CD4-positive, alpha-beta T cell treated with Interleukin-4 for 4 hours (primary cell): ENCODE measurements around the gene SLC22A6.

ENCODE experiments used
- DNase-seq: peaks from one replicate; pipeline ENCODE4 v3.0.0-alpha.2; 2020

The SLC22A6 gene, protein sequence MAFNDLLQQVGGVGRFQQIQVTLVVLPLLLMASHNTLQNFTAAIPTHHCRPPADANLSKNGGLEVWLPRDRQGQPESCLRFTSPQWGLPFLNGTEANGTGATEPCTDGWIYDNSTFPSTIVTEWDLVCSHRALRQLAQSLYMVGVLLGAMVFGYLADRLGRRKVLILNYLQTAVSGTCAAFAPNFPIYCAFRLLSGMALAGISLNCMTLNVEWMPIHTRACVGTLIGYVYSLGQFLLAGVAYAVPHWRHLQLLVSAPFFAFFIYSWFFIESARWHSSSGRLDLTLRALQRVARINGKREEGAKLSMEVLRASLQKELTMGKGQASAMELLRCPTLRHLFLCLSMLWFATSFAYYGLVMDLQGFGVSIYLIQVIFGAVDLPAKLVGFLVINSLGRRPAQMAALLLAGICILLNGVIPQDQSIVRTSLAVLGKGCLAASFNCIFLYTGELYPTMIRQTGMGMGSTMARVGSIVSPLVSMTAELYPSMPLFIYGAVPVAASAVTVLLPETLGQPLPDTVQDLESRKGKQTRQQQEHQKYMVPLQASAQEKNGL

DNA sequence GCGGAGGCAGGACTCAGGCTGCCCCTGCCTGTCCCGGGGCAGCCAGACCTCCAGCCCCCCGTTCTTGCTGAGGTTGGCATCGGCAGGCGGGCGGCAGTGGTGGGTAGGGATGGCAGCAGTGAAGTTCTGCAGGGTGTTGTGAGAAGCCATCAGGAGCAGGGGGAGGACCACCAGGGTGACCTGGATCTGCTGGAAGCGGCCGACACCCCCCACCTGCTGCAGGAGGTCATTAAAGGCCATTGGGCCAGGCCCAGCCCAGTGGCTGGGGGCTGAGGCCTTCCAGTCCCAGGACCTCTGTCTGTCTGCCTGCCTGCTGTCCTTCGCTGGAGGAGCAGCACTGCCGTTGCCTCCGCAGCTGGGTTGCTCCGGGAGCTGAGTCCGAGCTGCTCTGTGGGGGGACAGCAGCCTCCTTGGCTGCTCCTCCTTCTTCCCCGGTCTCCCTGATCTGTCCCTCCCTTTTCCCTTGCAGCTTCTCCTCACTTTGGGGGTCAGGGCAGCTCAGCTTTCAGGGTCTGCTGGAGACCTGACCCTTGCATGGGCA, at the start of gene SLC22A6:
SLC22A6 (minus strand) TSS at position 517 of the 541 bp plus-strand sequence; CDS start at position 240, 277 bp downstream.
- no peak for DNase-seq

DNA sequence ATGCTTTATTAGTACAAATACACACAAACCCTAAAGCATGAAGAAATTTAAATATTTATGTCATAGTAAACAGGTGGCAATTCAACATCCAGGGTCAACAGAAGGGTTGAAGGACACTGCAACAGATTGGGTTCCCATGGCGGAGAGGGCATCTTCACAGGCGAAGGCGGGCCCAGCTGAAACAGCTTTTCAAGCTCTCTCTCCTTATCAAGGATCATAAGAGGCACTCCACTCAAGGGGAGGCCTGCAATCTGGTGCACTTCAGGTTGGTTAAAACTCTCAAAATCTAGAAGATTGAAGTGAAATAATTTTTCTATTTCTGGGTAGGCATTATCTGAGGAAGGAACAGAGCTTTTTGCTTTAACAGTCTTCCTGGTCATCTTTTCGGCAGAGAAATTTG, 47.7 kb upstream of the SLC22A6 start:
- no peak for DNase-seq

DNA sequence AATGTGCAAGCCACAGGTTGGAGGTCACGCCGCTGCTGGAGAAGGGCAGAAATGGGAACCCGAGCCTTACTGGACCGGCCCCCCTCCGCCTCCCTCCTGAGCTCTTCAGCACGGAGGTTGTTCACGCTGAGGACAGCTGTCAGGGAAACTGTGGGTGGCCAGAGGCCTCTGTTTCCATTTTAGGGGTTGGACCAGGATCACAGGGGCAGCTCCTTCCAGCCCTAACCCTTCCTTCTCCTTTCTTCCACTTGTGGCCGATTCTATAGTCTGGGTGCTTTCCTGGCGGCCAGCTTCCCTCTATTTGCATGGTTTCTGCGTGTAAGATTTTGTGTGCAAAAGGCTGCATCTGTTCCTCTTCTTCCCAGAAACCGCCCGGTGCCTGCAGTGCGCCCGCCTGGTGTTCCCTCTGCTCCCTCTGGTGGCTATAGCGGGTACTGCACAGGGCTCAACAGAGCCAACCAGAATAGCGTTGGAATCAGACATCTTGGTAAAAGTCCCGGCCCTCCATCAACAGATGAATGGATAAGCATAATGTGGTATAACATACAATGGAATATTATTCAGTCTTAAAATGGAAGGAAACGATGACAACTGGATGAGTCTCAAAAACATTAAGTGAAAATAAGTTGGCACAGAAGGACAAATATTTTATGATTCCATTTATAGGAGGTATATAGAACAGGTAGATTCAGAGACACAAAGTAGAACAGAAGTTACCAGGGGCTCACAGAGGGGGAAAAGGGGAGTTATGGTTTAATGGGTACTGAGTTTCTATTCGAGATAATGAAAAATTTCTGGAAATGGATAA, 39.3 kb upstream of the SLC22A6 start:
- peak; percentile 68 for DNase-seq

DNA sequence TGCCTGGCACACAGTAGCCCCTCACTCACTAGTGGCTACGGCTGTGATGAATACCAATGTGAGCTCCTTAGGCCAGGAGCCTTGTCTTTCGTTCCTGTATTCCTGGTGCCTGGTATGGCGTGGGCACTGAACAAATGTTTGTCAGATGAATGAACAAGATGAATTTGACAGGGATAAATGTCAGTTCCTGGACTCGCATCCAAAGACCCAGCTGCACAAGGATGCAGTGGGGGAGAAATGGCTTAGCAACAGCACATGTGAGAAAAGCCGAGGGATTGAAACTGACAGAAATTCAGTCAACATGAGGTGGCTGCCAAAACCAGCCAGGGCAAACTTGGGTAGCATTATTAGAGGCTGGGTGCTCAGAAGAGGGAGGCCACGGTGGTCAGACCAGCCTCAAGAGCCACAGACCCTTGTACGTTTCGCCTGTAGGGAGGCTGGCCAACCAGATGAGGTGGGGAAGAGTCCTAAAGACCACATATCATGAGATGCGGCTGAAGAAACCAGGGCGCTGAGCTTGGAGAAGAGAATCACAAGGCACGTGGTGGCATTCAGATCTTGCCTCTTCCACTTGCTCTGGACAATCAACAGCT, 38.6 kb upstream of the SLC22A6 start:
- DNase-seq, result no peak

DNA sequence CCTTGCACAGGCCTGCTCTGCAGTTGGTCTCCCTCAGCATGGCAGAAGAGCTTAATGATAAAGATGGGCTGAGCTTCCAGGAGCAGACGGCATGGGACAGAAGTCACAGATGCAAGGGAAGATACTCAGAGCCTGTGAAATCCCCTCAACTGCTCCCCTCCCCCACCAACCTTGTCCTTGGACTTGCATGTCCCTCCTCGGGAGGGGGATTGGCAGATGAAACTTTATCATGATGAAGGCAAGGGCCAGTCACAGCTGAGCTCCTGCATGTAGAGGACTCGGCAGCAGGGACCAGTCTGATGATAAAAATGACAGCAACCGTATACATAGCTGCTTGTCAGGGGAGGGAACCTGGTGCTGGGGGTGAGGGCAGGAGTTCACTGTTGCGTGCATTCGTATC, 37.7 kb upstream of the SLC22A6 start:
- DNase-seq, result no peak

DNA sequence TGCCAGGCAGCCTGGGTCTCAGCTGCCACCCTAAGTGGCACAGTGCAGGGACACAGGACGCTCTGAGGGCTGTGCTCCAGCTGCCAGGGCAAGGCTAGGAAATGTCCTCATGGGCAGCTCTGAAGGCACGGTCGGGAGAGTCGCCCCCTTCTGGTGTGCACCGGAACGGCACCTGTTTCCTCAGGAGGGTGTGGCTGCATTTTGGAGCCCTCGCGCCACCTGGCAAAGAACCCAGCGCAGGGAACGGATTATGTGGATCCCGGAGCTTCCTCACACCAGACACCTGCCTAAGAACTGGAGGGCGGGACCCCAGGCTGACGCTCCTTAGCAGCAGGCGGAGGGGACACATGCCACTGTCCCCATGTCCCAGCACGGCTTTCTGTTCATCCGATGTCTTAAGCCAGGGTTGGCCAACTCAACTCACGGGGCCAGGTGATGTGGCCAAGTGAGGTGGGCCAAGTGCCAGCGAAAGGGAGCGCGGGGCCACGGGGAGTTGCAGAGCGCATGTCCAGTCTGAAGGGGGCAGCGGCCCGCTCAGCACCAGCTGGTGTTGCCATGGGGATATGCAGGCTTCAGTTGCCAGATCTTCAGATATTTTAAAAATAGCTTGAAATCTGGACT, 36.0 kb upstream of the SLC22A6 start:
- no peak for DNase-seq

DNA sequence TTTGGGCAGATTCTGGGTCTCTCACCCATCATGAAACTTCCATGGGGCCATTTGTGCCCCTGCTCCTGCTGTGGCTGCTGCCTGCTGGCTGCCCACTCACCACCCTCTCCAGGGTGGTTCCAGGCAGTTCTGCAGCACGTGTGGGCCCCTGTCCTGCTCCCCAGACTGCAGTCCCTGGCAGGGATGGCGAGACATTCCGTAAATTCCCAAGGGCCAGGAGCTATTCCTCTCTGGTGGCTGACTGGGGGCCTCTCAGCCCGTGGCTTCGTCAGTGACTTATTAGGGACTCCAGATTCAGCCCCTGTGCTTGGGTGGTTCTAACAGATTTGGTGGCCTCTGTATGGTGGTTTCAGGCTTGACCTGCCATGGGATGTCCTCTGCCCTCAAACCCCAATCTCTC, 34.7 kb upstream of the SLC22A6 start:
- DNase-seq, result no peak

DNA sequence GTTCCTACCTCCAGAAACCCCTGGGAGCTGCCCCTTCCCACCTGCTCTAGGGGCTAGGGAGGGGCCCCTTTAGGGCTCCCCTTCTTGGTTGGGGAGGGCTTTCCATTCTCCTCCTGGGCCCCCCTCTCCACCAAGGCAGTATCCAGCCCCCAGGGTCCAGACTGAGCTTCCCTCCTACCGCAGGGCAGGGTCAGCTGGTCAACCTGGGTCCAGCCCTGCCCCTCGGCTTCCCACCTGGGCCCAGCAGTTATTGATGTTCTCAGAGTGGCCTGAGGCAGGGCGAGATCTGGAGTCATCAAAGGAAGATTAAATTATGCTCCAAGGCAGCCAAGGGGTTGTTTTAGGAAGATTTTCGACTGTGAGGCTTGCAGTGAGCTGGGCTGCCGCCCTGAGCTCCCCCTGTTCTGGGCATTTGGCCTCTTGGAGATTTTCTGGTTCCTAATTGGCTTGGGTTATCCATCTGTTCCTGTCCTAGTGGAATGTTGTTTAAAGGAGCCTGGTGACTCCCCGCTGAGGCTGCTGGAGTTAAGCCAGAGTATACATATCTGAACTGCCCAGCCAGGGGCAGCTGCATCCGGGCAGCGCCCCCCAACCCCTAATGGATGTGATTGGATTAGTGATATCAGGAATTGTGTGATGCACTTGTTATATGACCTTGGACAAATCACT, 32.7 kb upstream of the SLC22A6 start:
- DNase-seq, result no peak

DNA sequence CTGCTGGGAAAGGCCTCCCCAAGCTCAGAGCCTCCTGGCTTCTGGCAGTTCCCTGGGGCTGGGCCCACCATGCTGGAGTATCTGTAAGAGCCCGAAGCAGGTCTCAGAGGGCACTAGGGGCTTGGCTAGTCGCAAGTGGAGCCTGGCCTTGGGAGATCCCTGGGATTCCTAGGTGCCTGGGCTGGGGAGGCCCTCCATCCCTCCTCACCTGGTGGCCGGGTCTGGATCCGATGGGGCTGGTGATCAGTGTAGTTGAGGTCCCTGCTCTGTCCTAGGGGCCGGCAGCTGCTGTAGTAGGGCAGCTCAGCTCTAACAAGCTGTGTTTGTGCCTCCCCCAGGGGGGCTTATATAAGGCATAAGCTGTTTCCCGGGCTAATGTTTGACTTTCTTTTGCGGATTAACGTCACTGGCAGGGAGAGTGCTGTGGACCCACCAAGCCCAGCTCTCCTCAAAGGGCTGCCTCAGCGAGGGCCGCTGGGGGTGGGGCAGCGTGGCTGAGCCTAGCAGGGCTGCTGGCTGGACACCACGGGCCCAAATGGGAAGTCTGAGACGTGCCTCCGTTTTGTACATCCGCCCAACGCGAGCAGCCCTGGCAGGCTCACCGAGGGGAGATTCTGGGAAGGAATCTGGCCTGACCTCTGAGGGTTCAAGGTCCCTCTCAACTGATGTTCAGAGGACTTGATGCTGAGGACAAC, 30.9 kb upstream of the SLC22A6 start, which contains the start of gene SLC22A8:
SLC22A8 (minus strand) TSS at position 321 of the 695 bp plus-strand sequence. CDS start 883 bp downstream, outside the sequence.
- DNase-seq, result no peak

DNA sequence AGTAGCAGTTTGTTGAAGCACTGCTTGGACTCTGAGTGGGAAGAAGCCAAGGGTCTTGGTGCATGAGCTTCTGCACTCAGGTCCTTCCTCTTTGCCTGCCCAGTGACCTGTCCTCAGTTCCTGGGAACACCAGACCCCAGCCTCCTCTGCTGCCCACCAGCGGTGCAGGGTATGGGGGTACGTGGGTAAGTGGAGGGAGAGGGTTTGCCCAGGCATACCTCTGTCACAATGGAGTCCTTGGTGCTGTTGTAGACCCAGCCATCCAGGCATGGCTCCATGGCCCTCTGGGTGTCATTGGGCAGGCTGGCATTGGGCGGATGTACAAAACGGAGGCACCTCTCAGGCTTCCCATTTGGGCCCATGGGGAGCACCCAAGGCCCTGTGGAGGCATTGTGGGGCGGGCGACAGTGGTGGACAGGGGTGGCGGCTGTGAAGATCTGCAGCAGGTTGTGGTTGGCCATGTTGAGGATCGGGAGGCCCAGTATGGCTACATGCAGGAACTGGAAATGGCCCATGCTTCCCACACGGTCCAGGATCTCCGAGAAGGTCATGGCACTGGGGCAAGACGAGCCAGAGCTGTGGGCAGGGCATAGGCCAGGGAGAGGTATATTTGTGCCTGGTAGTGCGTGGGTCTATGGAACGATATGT, 29.8 kb upstream of the SLC22A6 start:
- DNase-seq, result no peak

DNA sequence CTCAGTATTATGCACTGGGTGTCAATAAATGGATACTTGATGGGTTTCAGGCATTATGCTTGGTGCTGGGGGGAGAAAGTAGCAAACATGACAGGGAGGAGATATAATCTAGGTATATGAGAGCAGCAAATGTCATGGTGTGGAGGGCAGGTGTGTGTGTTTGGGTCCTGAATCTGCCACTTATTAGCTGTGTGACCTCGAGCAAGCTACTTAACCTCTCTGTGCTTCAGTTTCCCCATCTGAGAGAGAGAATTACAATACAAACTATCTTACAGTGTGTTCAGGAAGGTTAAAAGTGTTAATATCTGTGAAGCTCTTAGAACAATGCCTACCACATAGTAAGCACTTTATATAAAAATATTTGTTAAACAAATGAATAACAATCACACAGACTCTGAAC, 28.1 kb upstream of the SLC22A6 start:
- no peak for DNase-seq

DNA sequence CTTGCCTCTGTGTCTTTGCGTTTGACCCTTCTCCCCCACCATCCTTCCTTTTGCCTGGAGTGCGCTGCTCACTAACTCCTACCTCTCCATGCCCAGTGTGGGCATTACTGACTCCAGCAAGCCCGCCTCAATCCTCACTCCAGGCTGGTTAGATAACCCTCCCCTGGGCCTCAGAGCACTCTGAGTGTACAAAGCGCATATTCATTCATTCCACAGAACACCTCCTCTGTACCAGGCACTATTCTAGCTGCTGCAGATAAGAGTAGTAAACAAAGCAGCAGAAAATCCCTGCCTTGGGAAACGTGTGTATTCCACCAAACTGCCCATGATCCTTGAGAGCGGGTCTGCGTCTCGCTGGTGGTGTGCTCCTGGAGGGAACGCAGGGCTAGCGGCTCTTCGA, 27.7 kb upstream of the SLC22A6 start:
- no peak for DNase-seq

DNA sequence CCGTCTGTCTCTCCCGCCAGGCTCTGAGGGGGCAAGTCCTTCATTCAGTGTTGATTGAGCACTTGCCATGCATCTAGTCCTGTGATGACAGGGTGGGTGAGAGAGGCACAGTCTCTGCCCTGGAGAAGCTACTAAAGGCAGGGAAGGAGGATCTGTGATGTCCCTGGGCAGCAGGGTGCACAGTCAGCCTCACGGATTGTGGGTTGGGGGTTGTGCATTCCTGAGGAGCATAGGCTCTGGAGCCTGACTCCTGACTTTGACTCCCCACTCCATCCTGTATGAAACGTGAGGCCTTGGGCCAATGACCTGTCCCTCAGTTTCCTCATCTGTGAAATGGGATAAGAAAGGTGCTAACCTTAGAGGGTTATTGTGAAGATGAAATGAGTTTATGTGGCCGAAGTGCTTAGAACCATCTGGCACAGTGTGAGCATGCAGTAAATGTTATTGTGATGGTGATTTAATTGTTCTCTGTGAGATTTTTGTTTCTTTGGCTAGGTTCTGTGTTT, 26.2 kb upstream of the SLC22A6 start:
- no peak for DNase-seq

DNA sequence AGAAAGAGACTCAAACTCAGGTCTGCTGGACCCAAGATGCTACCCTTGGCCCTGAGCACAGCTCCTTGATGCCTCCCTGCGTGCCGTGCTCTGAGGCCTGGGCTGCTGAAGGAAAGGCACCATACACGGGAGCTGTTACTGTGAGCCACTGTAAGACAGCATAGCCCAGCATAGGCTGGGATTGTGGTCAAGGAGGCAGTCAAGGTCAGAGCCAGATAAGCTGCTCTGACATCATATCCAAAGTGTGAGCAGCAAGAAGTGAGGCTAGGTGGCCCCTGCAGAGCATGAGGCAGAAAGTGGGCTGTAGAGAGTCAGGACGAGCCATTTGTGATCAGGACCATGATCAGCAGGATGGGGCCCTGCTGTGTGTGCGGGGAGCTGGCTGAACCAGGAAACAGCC, 23.2 kb upstream of the SLC22A6 start:
- no peak for DNase-seq

DNA sequence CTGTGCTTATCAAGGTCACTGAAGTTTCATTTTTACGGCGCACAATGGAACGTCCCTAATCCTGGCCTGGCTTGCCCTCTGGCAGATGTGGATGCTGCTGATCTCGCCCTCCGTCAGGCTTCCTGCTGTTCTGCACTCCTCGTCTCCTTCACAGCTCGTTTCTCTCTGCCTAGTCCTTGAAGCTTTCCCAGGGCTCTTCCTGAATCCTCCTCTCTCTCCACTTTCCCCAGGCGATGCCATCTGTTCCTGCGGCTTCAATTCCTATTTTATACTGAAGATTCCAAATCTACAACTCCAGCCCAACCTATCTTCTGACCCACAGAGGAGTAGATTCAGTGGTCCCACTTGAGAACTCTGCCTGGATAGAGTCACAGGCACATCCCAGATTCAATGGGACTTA, 16.7 kb upstream of the SLC22A6 start:
- DNase-seq, result no peak

DNA sequence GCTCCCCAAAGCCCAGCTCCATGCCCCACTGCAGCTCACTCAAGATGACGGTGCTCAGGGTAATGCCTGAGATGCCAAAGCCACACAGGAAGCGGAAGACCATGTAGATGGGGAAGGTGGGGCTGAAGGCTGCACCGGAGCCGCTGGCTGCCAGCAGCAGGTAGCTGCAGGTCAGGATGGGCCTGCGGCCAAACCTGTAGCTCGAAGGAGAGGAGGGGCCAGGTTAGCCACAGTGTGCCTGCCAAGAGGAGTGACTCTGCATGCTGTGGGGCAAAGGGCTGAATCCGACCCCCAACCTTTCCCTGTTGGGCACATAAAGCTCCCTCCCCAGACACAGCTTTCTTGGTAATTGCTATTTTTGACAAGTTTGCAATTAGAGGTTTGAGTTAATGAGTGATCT, 14.9 kb upstream of the SLC22A6 start:
- no peak for DNase-seq

DNA sequence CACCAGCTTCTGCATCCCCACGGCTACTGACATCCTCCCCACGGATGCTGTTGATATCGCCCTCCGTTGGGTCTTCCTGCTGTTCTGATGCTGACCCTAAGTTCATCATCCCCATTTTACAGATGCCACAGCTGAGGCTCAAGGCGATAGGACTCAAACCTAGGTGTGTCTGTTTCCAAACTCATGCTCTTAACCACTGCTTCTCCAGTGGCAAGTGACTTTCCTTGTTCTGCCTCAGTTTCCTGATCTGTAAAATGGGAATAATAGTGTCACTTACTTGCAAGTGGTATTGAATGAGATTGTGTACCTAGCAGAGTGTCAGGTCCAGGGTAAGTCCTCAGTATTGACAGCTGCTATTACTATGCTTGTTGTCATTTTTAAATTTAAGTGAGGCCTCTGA, 14.4 kb upstream of the SLC22A6 start:
- DNase-seq, result no peak

DNA sequence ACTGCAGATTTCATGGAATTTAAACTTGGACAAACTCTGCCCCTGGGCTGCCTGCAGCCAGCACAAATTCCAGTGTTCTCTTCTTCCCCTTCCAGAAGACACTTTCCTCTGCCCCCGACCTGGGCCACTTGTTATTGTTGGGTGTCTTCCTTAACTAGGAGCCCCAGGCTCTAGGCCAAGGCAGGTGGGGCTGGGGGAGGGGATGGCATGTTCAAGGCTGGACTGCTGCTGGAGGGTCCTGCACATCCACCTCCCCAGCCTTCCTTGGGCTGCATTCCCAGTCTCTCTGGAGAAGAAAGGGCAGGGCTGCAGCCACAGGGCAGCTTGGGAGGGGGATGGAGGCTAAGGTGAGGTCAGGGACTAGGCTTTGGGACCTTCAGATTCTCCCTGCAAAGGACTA, 11.5 kb upstream of the SLC22A6 start:
- no peak for DNase-seq

DNA sequence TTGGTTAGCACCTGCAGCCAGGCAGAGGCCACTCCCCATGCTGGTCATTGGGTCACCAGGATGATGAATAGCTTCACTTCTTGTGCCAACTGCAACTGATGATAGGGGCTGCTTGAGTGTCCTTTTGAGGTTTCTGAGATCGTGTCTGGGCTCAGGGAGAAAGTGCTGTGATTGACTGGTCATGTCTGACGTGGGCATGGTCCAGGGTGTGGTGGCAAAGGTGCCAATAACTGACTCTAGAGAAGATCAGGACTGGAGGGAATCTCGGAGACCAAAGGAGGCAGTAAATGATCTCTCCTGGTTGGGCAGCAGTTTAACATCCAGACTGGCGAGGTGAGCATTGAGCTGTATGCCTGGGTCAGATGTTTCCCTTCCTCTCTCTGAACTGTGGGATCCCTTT, 10.0 kb upstream of the SLC22A6 start:
- no peak for DNase-seq

DNA sequence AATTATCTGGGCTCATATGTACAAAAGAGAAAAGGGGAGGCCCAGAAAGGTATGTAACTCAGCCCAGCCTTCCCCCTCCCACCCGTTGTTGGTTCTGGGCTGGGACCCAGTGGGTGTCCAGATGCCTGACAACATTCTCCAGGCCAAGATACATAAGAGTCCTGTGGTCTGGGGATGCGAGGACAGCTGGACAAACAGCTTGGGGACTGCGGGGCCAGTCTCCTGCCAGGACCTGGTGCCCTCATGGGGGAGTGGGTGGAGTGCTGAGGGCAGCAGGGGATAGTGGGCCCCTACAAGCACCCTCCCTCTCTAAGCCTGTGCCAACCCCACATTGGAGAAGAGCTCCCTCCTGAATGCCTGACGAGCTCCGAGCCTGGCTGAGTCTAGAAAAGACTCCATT, 3.5 kb upstream of the SLC22A6 start:
- no peak for DNase-seq
